ENCODE results near the gene AQP12A. TPM values are rescaled to one million over a fixed set of nuclear protein-coding genes. Genes with fewer than 3 reads are reported as not detected.
"Not testable (repeated sequence)": the region's sequence is repeated elsewhere in the genome, so short reads cannot be mapped to it uniquely, and the experiment has no call there.

Gene AQP12A, protein sequence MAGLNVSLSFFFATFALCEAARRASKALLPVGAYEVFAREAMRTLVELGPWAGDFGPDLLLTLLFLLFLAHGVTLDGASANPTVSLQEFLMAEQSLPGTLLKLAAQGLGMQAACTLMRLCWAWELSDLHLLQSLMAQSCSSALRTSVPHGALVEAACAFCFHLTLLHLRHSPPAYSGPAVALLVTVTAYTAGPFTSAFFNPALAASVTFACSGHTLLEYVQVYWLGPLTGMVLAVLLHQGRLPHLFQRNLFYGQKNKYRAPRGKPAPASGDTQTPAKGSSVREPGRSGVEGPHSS
- total RNA-seq (2014; rRNA removed) (not detected in 2 replicates), Bru-seq, nascent RNA (not detected), BruChase-seq, experiment 1, labeled RNA remaining after a 6-hour chase (not detected), BruChase-seq, experiment 2, labeled RNA remaining after a 2-hour chase (not detected)
- long read RNA-seq, result 0 reads

GRCh38 chr2:240691631-240692420 lies at the start of gene AQP12A:
Gene AQP12A, plus strand, starts transcription at chr2:240691866. Its CDS starts 48 bp downstream, at chr2:240691914.
- H3K9ac ChIP-seq (ENCODE audit: low read length); H3F3A ChIP-seq (ENCODE audit: low read length, unreplicated experiment); H3K36me3 ChIP-seq (ENCODE audit: low read depth, low read length); H4K20me1 ChIP-seq (ENCODE audit: low read length); DNase-seq; H3K79me2 ChIP-seq (ENCODE audit: low read length); H3K27me3 ChIP-seq (ENCODE audit: low read length); CTCF ChIA-PET; POLR2A ChIA-PET (ENCODE audit: unreplicated experiment); H3K4me2 ChIP-seq (ENCODE audit: low read length); H3K9me3 ChIP-seq (ENCODE audit: low read length); BruUV-seq (replicated peaks); H3K4me1 ChIP-seq (ENCODE audit: insufficient read depth, low read length); H3K4me3 ChIP-seq (ENCODE audit: low read length); intact Hi-C loops (cut with micrococcal nuclease); H3K9me2 ChIP-seq (replicated peaks; ENCODE audit: low read length); H2AFZ ChIP-seq (ENCODE audit: low read length); ATAC-seq; H3K27ac ChIP-seq (ENCODE audit: low read length): not testable (repeated sequence)

- Histone ChIP-seq H2AFZ (ENCODE audit: low read length) (no peak overlapping the region), H3K27ac (ENCODE audit: low read length) (no peak overlapping the region), H3K9me3 (ENCODE audit: low read length) (no peaks in the 10 kb centered on the region), H3K4me3 (ENCODE audit: low read length) (no peak overlapping the region), H3K36me3 (ENCODE audit: low read depth, low read length) (no peaks in the 10 kb centered on the region), H3K9ac (ENCODE audit: low read length) (no peak overlapping the region), H3K4me1 (ENCODE audit: insufficient read depth, low read length) (no peaks in the 10 kb centered on the region), H3K4me2 (ENCODE audit: low read length) (no peak overlapping the region), H4K20me1 (ENCODE audit: low read length) (no peaks in the 10 kb centered on the region), H3K79me2 (ENCODE audit: low read length) (no peaks in the 10 kb centered on the region), H3F3A (ENCODE audit: low read length, unreplicated experiment) (no peaks in the 10 kb centered on the region), H3K9me2 (replicated peaks; ENCODE audit: low read length) (no peaks in the 10 kb centered on the region), H3K27me3 (ENCODE audit: low read length) (peaks cover 22% of the 10 kb centered on the region)
- no peak for DNase-seq
- no peak for ATAC-seq
- no TSS peak for BruUV-seq (replicated peaks)
- TF ChIP-seq, protein P1, sequence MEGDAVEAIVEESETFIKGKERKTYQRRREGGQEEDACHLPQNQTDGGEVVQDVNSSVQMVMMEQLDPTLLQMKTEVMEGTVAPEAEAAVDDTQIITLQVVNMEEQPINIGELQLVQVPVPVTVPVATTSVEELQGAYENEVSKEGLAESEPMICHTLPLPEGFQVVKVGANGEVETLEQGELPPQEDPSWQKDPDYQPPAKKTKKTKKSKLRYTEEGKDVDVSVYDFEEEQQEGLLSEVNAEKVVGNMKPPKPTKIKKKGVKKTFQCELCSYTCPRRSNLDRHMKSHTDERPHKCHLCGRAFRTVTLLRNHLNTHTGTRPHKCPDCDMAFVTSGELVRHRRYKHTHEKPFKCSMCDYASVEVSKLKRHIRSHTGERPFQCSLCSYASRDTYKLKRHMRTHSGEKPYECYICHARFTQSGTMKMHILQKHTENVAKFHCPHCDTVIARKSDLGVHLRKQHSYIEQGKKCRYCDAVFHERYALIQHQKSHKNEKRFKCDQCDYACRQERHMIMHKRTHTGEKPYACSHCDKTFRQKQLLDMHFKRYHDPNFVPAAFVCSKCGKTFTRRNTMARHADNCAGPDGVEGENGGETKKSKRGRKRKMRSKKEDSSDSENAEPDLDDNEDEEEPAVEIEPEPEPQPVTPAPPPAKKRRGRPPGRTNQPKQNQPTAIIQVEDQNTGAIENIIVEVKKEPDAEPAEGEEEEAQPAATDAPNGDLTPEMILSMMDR (conservative IDR thresholded peaks at IDR 0.05; ENCODE audit: low read depth, low read length), result no peak
- TF ChIP-seq EZH2 (IDR thresholded peaks at IDR 0.05; ENCODE audit: low read length, unreplicated experiment) (no peak), EZH2phosphoT487 (IDR thresholded peaks at IDR 0.05; ENCODE audit: borderline replicate concordance, low read length) (no peak)
- POLR2A ChIA-PET (ENCODE audit: unreplicated experiment), result no interaction called here
- CTCF ChIA-PET, result no interaction called here
- intact Hi-C loops (cut with micrococcal nuclease), result no loop called here
Observed at GRCh38 chr2:240642061-240642805, 49.4 kb upstream of the AQP12A start.

DNA sequence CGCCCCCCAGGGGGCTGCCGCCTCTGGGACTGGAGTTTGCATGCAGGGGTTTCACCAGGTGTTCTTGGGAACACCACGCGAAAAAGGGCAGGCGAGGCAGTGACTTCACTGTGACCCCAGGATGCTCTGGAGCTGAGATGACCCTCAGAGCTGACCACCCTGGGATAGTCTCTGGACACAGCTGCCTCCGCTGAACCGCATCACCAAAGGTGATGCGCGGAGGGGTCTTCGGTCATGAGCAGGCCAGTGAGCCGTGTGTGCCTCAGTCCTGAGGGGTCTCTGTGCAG lies 48.9 kb upstream of the AQP12A start:
- no peaks in the 10 kb centered on the region for H4K20me1 ChIP-seq (ENCODE audit: low read length)
- no peaks in the 10 kb centered on the region for H3K9me3 ChIP-seq (ENCODE audit: low read length)
- no peaks in the 10 kb centered on the region for H3K79me2 ChIP-seq (ENCODE audit: low read length)
- intact Hi-C loops (cut with micrococcal nuclease), result no loop called here
- ChIA-PET POLR2A (ENCODE audit: unreplicated experiment) (no interaction called here), CTCF (no interaction called here)
- ATAC-seq (no peak), DNase-seq (no peak)
- no peak overlapping the region for H3K9ac ChIP-seq (ENCODE audit: low read length)
- H3K4me3 ChIP-seq (ENCODE audit: low read length), result no peak overlapping the region
- no peak overlapping the region for H2AFZ ChIP-seq (ENCODE audit: low read length)
- H3K9me2 ChIP-seq (replicated peaks; ENCODE audit: low read length), result no peaks in the 10 kb centered on the region
- no peaks in the 10 kb centered on the region for H3F3A ChIP-seq (ENCODE audit: low read length, unreplicated experiment)
- H3K27ac ChIP-seq (ENCODE audit: low read length), result no peak overlapping the region
- no peaks in the 10 kb centered on the region for H3K4me1 ChIP-seq (ENCODE audit: insufficient read depth, low read length)
- TF ChIP-seq EZH2phosphoT487 (IDR thresholded peaks at IDR 0.05; ENCODE audit: borderline replicate concordance, low read length) (no peak), EZH2 (IDR thresholded peaks at IDR 0.05; ENCODE audit: low read length, unreplicated experiment) (no peak)
- TF ChIP-seq, protein P1 (conservative IDR thresholded peaks at IDR 0.05; ENCODE audit: low read depth, low read length), result no peak
- no peaks in the 10 kb centered on the region for H3K36me3 ChIP-seq (ENCODE audit: low read depth, low read length)
- H3K27me3 ChIP-seq (ENCODE audit: low read length), result peaks cover 22% of the 10 kb centered on the region
- BruUV-seq (replicated peaks), result no TSS peak
- H3K4me2 ChIP-seq (ENCODE audit: low read length), result no peak overlapping the region
